SU-DHL-6 (cell line): Measurements from ENCODE around the gene CASKIN2.

Experiments used
- CTCF ChIP-seq: fragments of 200-600 bp; sonication (generic); IDR thresholded peaks from one replicate; pipeline ENCODE4 v1.5.1; 2017; ENCODE audit warnings: antibody characterized with exemption, mild to moderate bottlenecking, low read length, moderate library complexity; ENCODE audit not compliant: insufficient read depth, poor library complexity, severe bottlenecking
- EZH2phosphoT487 ChIP-seq: fragments of 200-600 bp; sonication (generic), shearing (Covaris generic); conservative IDR thresholded peaks from 2 replicates; pipeline ENCODE4 v1.6.1; 2018; ENCODE audit warnings: mild to moderate bottlenecking, antibody characterized with exemption, low read length, moderate library complexity, mixed read lengths

DNA sequence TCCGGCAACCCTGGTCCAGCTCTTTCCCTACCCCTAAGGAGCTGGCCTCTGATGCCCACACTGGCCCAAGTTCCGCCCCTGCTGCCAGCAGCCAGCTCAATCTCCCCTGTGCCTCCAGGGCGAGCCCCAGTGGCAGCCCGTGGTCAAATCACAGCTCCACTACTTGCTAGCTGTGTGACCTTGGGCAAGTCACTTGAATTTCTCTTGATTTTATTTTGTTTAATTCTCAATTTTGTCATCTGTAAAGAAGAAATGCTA lies 10.3 kb downstream of the CASKIN2 start:
- TF ChIP-seq CTCF (no peak), EZH2phosphoT487 (no peak)
